HG03139 (cell line): ENCODE results near the gene CYP2A7.
"Not testable (repeated sequence)": the region's sequence is repeated elsewhere in the genome, so short reads cannot be mapped to it uniquely, and the experiment has no call there.

Experiments
- ATAC-seq: cut with Tn5 transposase; IDR thresholded peaks from one replicate; pipeline ENCODE4 v1.9.1; 2021; ENCODE audit not compliant: unreplicated experiment

CYP2A7 gene

DNA sequence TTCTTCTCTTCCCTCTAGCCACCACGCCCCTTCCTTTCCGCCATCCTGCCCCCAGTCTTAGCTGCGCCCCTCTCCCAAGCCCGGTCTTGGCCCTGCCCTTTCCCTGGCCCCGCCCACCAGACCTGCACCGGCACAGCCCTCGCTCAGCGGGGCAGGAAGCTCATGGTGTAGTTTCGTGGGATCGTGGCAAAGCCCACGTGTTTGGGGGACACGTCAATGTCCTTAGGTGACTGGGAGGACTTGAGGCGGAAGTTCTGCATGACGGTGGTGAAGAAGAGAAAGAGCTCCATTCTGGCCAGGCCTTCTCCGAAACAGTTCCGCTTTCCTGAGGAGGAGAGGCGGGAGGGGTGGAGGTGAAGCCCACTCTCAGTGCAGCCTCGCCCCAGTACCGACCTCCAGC is 38.4 kb downstream of the CYP2A7 start:
- not testable (repeated sequence) for ATAC-seq

GRCh38 chr19:40842997-40843652 is 38.9 kb downstream of the CYP2A7 start:
- ATAC-seq: not testable (repeated sequence)

GRCh38 chr19:40842012-40842411 is 40.0 kb downstream of the CYP2A7 start:
- ATAC-seq: not testable (repeated sequence)

- not testable (repeated sequence) for ATAC-seq
Observed at GRCh38 chr19:40838477-40838876, 43.6 kb downstream of the CYP2A7 start.

- ATAC-seq: no peak
Observed at GRCh38 chr19:40836754-40837429, 45.1 kb downstream of the CYP2A7 start.

DNA sequence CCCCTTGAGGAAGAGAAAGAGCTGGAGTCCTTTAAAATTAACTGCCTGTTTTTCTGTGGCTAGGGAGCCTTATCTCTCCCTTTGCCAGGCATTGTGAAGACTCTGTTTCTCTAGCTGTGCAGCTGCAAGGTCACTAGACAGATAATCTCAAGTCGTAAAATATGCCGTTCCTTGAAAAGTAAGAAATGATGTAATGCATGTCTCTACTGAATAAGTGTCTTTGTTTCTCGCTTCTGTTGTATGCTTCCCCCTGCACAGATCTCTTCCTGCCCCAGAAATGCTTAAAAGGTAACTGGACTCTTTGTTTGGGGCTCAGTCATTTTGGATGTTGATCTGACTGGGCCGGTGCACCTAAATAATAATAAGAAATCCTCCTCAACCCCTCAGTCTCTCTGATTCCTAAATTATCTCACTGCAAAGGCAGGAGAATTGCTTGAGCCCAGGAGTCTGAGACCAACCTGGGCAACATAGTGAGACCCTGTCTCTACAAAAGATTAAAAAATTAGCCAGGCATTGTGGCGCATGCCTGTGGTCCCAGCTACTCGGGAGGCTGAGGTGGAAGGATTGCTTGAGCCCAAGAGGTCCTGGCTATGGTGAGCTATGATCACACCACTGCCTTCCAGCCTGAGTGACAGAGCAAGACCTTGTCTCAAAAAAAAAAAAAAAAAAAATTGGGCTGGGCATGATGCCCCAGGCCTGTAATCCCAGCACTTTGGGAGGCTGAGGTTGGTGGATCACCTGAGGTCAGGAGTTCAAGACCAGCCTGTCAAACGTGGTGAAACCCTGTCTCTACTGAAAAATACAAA is 48.1 kb downstream of the CYP2A7 start:
- not testable (repeated sequence) for ATAC-seq

- ATAC-seq: not testable (repeated sequence)
Observed at GRCh38 chr19:40832431-40832790, 49.6 kb downstream of the CYP2A7 start.

DNA sequence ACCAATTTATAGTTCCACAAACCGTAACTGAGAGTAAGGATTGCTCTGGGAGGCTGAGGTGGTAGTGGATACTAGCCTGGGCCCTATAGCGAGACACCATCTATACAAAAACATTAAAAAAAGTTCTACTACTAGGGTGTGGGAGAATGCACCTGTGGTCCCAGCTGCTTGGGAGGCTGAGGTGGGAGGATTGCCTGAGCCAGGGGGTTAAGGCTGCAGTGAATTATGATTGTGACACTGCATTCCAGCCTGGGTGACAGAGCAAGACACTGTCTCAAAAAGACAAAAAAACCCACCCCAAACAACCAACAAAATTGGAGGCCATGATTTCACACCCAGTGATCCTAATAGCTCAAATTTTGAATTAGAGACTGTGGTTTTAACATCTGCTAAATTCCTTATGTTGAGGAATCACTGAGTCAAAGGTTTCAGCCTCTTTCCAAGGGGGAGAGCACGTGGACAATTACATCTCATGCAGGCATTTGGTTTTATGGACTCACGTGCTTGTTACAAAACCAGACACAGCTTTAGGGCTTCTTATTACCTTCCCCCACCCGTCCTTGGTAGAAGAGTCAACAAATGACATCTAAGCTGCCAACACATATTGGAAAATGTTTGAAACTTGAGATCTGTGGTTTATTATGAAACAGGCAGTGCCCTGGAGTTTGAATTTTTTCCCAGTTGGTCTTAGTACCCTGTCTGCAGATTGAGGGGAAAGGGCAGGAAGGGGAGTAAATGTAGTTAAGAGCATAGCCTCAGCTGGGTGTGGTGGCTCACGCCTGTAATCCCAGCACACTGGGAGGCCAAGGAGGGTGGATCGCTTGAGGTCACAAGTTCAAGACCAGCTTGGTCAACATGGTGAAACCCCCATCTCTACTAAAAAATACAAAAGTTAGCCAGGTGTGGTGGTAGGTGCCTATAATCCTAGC is 50.3 kb downstream of the CYP2A7 start:
- ATAC-seq: no peak

- not testable (repeated sequence) for ATAC-seq
Observed at GRCh38 chr19:40830741-40831140, 51.3 kb downstream of the CYP2A7 start.

- no peak for ATAC-seq
Observed at GRCh38 chr19:40829205-40829604, 52.8 kb downstream of the CYP2A7 start.

DNA sequence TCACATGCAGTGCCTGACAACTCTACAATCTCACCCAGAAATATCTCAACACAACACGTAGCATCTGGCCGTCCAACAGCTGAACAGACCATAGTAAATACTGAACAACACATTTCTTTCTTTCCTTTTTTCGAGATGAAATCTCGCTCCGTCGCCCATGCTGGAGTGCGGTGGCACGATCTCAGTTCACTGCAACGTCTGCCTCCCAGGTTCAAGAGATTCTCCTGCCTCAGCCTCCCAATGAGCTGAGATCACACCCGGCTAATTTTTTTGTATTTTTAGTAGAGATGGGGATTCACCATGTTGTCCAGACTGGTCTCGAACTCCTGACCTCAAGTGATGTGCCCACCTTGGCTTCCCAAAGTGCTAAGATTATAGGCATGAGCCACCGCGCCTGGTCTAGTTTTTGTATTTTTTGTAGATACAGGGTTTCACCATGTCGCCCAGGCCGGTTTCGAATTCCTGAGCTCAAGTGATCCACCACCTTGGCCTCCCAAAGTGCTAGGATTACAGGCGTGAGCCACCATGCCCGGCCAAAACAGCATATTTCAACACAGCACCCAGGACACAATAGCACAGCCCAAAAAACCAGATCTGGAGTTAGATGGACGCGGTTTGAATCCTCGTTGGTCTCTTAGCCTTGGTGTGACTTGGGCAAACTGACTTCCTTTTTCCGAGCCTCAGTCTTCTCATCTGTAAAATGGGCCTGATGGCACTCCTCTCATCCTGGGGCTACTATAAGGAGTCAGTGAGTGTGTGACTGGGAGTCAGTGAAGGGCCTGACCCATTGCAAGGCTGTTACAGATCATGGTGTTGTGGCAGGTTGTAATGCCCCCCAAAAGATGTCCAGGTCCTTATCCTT is 54.4 kb downstream of the CYP2A7 start:
- no peak for ATAC-seq

DNA sequence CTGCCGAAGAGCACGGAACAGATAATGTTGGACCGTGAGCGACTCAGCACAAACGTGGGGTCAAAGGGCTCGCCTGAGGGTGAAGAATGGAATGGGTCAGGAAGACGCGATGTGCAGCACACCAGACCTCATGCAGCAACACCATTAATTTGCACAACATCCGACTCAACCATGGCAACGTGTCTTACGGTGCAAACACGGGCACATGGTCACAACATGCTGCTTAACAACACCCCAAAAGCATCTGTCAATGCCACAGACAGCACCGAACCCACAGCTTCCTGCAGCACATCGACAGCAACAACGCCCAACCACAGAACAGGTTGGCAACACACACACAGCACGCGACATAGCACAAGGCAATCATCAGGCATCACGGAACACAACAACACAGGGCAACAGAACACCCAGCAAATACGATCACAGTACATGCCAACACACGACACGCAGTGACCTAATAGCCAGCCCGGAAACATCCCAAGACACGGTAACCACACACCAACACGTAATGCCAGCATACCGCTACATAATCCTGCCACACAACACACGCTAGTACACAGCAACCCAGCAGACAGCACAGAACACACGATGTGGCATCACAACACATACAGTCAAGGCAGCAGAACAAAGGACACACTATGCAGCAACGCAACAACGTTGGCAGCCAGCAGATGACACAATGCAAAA is 55.2 kb downstream of the CYP2A7 start:
- not testable (repeated sequence) for ATAC-seq

GRCh38 chr19:40826312-40826698 is 55.7 kb downstream of the CYP2A7 start:
- ATAC-seq: not testable (repeated sequence)

DNA sequence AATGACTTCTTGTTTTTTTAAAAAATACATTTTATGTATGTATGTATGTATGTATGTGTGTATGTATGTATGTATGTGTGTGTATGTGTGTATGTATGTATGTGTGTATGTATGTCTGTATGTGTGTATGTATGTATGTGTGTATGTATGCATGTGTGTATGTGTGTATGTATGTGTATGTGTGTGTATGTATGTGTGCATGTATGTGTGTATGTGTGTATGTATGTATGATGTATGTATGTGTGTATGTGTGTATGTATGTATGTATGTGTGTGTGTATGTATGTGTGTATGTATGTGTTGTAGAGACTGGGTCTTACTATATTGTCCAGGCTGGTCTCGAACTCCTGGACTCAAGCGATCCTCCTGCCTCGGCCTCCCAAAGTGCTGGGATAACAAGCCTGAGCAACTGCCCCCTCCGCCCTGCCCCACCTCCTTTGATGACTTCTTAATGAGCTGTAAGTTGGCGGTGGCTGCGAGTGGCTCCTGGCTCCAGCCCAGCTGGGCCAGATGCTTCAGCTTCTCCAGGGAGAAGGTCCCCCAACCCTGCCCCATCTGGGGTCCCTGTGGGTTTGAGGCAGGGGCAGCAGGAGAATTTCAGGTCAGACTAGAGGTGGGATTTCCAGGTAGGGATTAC is 56.5 kb downstream of the CYP2A7 start:
- ATAC-seq: not testable (repeated sequence)
